GM12878 (cell line): ENCODE data around the gene ZNF3. TPM values are rescaled to one million over a fixed set of nuclear protein-coding genes. Genes with fewer than 3 reads are reported as not detected.

Experiments used
- ATAC-seq: fragments of 200-7000 bp; cut with Tn5 transposase; 3 replicates; pipeline ENCODE4 v1.9.1; 2020; ENCODE audit warnings: mild to moderate bottlenecking, moderate library complexity
- BruUV-seq: library from RNA; stranded (reverse); fragments of 400-500 nt; replicated peaks from 2 replicates; lab custom pipeline; 2021; lab: Mats Ljungman, UMichigan
- CTCF ChIA-PET: fragments of 300-600 bp; sonication (Branson Sonifier 250); formaldehyde crosslinking; extraction: SDS; loops from one replicate; lab custom pipeline; 2021; ENCODE audit warnings: inconsistent platforms; lab: Yijun Ruan, JAX
- POLR2A ChIA-PET: fragments of 350-600 bp; formaldehyde crosslinking; extraction: SDS; loops from one replicate; lab custom pipeline; 2021; ENCODE audit warnings: inconsistent platforms; lab: Charles Lee
- RAD21 ChIA-PET: fragments of 300-600 bp; sonication (Branson Sonifier 250); formaldehyde crosslinking; loops from one replicate; lab custom pipeline; 2023; ENCODE audit warnings: antibody characterized with exemption; ENCODE audit not compliant: unreplicated experiment; lab: Charles Lee
- SMC1A ChIA-PET: fragments of 300-600 bp; sonication (Branson Sonifier 250); formaldehyde crosslinking; loops from one replicate; lab custom pipeline; 2023; ENCODE audit not compliant: unreplicated experiment, uncharacterized antibody; lab: Charles Lee
- DNase-seq: peaks from one replicate; pipeline ENCODE4 v3.0.0-alpha.2; 2011; ENCODE audit warnings: low read depth, low spot score
- FAIRE-seq: peaks from 3 replicates; lab custom pipeline; 2011; peaks lifted over from hg19 to GRCh38; lab: Jason Lieb, UNC
- H2AFZ ChIP-seq: 2 replicates; pipeline ENCODE4 v1.6.0; 2011; ENCODE audit warnings: low read depth, low read length, control low read depth; ENCODE audit not compliant: control insufficient read depth
- H3K27ac ChIP-seq: 2 replicates; pipeline ENCODE4 v1.5.1; 2011; ENCODE audit warnings: control low read depth; ENCODE audit not compliant: control insufficient read depth, insufficient read depth
- H3K27me3 ChIP-seq, 2 experiments: replicated peaks in 1 of 2; 2 replicates each; pipeline versions ENCODE4 v1.6.0 to v1.6.1; 2011; ENCODE audit warnings: low read length in 1 of 2; ENCODE audit not compliant: control insufficient read depth in 2 of 2, insufficient read depth in 2 of 2
- H3K36me3 ChIP-seq, 2 experiments: 2 replicates each; pipeline ENCODE4 v1.5.1; 2011; ENCODE audit warnings: low read length in 1 of 2; ENCODE audit not compliant: control insufficient read depth in 2 of 2, insufficient read depth in 2 of 2
- H3K4me1 ChIP-seq: 2 replicates; pipeline ENCODE4 v1.6.1; 2011; ENCODE audit warnings: mild to moderate bottlenecking, low read length, moderate library complexity, mixed read lengths; ENCODE audit not compliant: control insufficient read depth, insufficient read depth
- H3K4me2 ChIP-seq: 2 replicates; pipeline ENCODE4 v1.6.0; 2011; ENCODE audit warnings: control low read depth; ENCODE audit not compliant: control insufficient read depth, insufficient read depth
- H3K4me3 ChIP-seq: fragments of 200-600 bp; sonication (generic); 2 replicates; pipeline ENCODE4 v1.5.1; 2016
- H3K79me2 ChIP-seq: 2 replicates; pipeline ENCODE4 v1.6.0; 2011; ENCODE audit warnings: low read length; ENCODE audit not compliant: control insufficient read depth, insufficient read depth
- H3K9ac ChIP-seq: 2 replicates; pipeline ENCODE4 v1.8.0; 2011; ENCODE audit warnings: low read length, control low read depth, mixed read lengths; ENCODE audit not compliant: control insufficient read depth, insufficient read depth
- H3K9me3 ChIP-seq: replicated peaks from 3 replicates; pipeline ENCODE4 v1.5.1; 2011; ENCODE audit warnings: mild to moderate bottlenecking, low read length; ENCODE audit not compliant: control insufficient read depth, insufficient read depth
- H4K20me1 ChIP-seq: 2 replicates; pipeline ENCODE4 v1.6.0; 2011; ENCODE audit not compliant: control insufficient read depth, insufficient read depth
- CEBPB ChIP-seq, 2 experiments: fragments of 150-350 bp in 1 of 2; IDR thresholded peaks; 2 replicates each; pipeline ENCODE4 v1.6.1; 2012 to 2014; ENCODE audit warnings: low read depth in 2 of 2, low read length in 2 of 2, borderline replicate concordance in 1 of 2, inconsistent platforms in 1 of 2
- HSF1 ChIP-seq: fragments of 150-350 bp; IDR thresholded peaks from 2 replicates; pipeline ENCODE4 v1.6.1; 2014; ENCODE audit warnings: mild to moderate bottlenecking, low read depth, low read length
- IRF4 ChIP-seq: IDR thresholded peaks from 2 replicates; pipeline ENCODE4 v1.6.1; 2011; ENCODE audit warnings: low read depth, low read length
- NFXL1 ChIP-seq: fragments of 450-650 bp; IDR thresholded peaks from 2 replicates; pipeline ENCODE4 v1.6.1; 2017; ENCODE audit warnings: antibody characterized with exemption, mild to moderate bottlenecking, borderline replicate concordance
- ZBTB33 ChIP-seq: fragments of 450-650 bp; IDR thresholded peaks from 2 replicates; pipeline ENCODE4 v1.6.1; 2017; ENCODE audit warnings: mild to moderate bottlenecking
- WGBS: methylation state at CpG from one replicate; pipeline ENCODE4 v1.1.6; 2016; ENCODE audit warnings: low lambda C conversion rate; ENCODE audit not compliant: insufficient replicate concordance, insufficient coverage; ENCODE audit errors: missing lambda C conversion rate; 5-methylcytosine and 5-hydroxymethylcytosine counted together
- in situ Hi-C: fragments of 300-500 bp; cut with MboI; formaldehyde crosslinking; loops from 9 replicates; pipeline ENCODE4 v1.14.3; 2018; ENCODE audit warnings: mixed read lengths
- intact Hi-C: fragments of 100-400 bp; cut with micrococcal nuclease; formaldehyde crosslinking; loops from one replicate; pipeline ENCODE4 v1.14.2; 2022; ENCODE audit not compliant: unreplicated experiment
- polyA plus RNA-seq, 11 experiments: library from polyadenylated mRNA; depleted of rRNA in 4 of 11; unstranded in 6 of 11; stranded (reverse) in 5 of 11; fragments of >200 nt; fragmentation: Nextera tagmentation in 4 of 11; fragmentation: Illumina TruSeq in 1 of 11; extraction: Ambion mirVana in 4 of 11; extraction: Trizol in 1 of 11; gene quantifications; 1 replicate in 1 of 11; 2 replicates in 10 of 11; pipeline versions ENCODE4 v1.2.1 to v1.2.3, GENCODE V29; 2011 to 2016; ENCODE audit warnings: inconsistent platforms in 2 of 11, missing spikeins in 2 of 11, low read depth in 1 of 11
- total RNA-seq, 4 experiments: library from RNA; depleted of rRNA in 3 of 4; stranded (reverse); fragments of >200 nt in 3 of 4; fragmentation: Illumina TruSeq in 1 of 4; extraction: Trizol in 1 of 4; gene quantifications; 2 replicates each; pipeline versions ENCODE4 v1.2.1 to v1.2.3, GENCODE V29; 2013 to 2021

ZNF3 gene
- total and polyA plus RNA-seq, 10 of the 15 experiments (the other 5 are each of a cell fraction or from before 2014, with no cell fraction given), result 17.2 to 37.4 (median 29.4) TPM

- no peak for TF ChIP-seq HSF1
- TF ChIP-seq ZBTB33, result no peak
- TF ChIP-seq, all 136 proteins: peak for 0
Observed at GRCh38 chr7:100034871-100035510, 46.5 kb downstream of the ZNF3 start (continued).

- H3K9ac ChIP-seq, result no peak overlapping the region
- SMC1A ChIA-PET, result no interaction called here
- RAD21 ChIA-PET, result no interaction called here
- POLR2A ChIA-PET, result no interaction called here
- H3K36me3 ChIP-seq, result peaks cover 0 to 23% of the 10 kb centered on the region in 2 experiments; a peak in 3 of 4 replicates
- H3K4me2 ChIP-seq, result no peak overlapping the region
- intact Hi-C loops, result no loop called here
- H3K27me3 ChIP-seq, result no peaks in the 10 kb centered on the region
- no peak for FAIRE-seq
- TF ChIP-seq NFXL1 (no peak), CEBPB (IDR thresholded peaks at IDR 0.05; ENCODE audit: borderline replicate concordance in 1 of 2, low read depth in 2 of 2, low read length in 2 of 2) (no peak), IRF4 (no peak)
- in situ Hi-C loops, result no loop called here
- H3K27ac ChIP-seq, result no peak overlapping the region
- H4K20me1 ChIP-seq, result no peaks in the 10 kb centered on the region
- H3K4me1 ChIP-seq, result no peaks in the 10 kb centered on the region
- no peak overlapping the region for H3K4me3 ChIP-seq
- WGBS, result 98% methylated on average over 6 of the region's 6 CpGs
- no peaks in the 10 kb centered on the region for H3K9me3 ChIP-seq
- H3K79me2 ChIP-seq, result no peaks in the 10 kb centered on the region
- H2AFZ ChIP-seq, result no peak overlapping the region
- TSS peak; percentile 19 for BruUV-seq
- CTCF ChIA-PET, result no interaction called here
- DNase-seq, result no peak
- ATAC-seq, result no peak
Observed at GRCh38 chr7:100033526-100033925, 48.0 kb downstream of the ZNF3 start.
